H1 (cell line): Measurements from ENCODE around the gene PTPRO. TPM values are rescaled to one million over a fixed set of nuclear protein-coding genes. Genes with fewer than 3 reads are reported as not detected.

Source experiments
- CTCF ChIA-PET: fragments of 300-600 bp; sonication (Branson Sonifier 250); formaldehyde crosslinking; loops from one replicate; lab custom pipeline; 2021; ENCODE audit not compliant: partially characterized antibody; lab: Charles Lee
- POLR2A ChIA-PET: fragments of 300-600 bp; sonication (Branson Sonifier 250); formaldehyde crosslinking; loops from one replicate; lab custom pipeline; 2021; ENCODE audit warnings: inconsistent platforms; ENCODE audit not compliant: partially characterized antibody; lab: Charles Lee
- DNase-seq, 2 experiments: peaks; one replicate each; pipeline versions ENCODE4 v3.0.0 to v3.0.0-alpha.2; 2010 to 2022; ENCODE audit warnings: low spot score in 2 of 2, low read depth in 1 of 2, mixed read lengths in 1 of 2
- FAIRE-seq: peaks from 2 replicates; lab custom pipeline; 2011; peaks lifted over from hg19 to GRCh38; lab: Jason Lieb, UNC
- H2AFZ ChIP-seq: 2 replicates; pipeline ENCODE4 v1.8.1; 2012; ENCODE audit warnings: low read length, inconsistent platforms
- H2AK5ac ChIP-seq: 2 replicates; pipeline ENCODE4 v1.6.1; 2013; ENCODE audit warnings: low read depth, low read length
- H2BK120ac ChIP-seq: replicated peaks from 2 replicates; pipeline ENCODE3; 2013; ENCODE audit warnings: low read depth, low read length, inconsistent platforms
- H2BK12ac ChIP-seq: 2 replicates; pipeline ENCODE4 v1.6.1; 2013; ENCODE audit warnings: low read depth, low read length
- H2BK15ac ChIP-seq: 2 replicates; pipeline ENCODE4 v1.6.1; 2013; ENCODE audit warnings: low read length
- H2BK20ac ChIP-seq: 2 replicates; pipeline ENCODE4 v1.6.1; 2013; ENCODE audit warnings: low read length
- H2BK5ac ChIP-seq: 2 replicates; pipeline ENCODE4 v1.6.1; 2013; ENCODE audit warnings: low read depth, low read length
- H3K14ac ChIP-seq: 2 replicates; pipeline ENCODE4 v1.6.1; 2013; ENCODE audit warnings: inconsistent platforms; ENCODE audit not compliant: insufficient read length
- H3K18ac ChIP-seq: 2 replicates; pipeline ENCODE4 v1.6.1; 2013; ENCODE audit warnings: low read length; ENCODE audit errors: extremely low read depth
- H3K23ac ChIP-seq: 2 replicates; pipeline ENCODE4 v1.6.1; 2013; ENCODE audit warnings: inconsistent platforms; ENCODE audit not compliant: insufficient read length
- H3K23me2 ChIP-seq: 2 replicates; pipeline ENCODE4 v1.6.1; 2013; ENCODE audit warnings: low read depth, low read length
- H3K27ac ChIP-seq: 2 replicates; pipeline ENCODE4 v1.6.1; 2011; ENCODE audit warnings: low read depth, low read length, inconsistent platforms
- H3K27me3 ChIP-seq, 4 experiments: replicated peaks in 1 of 4; 1 replicate in 1 of 4; 2 replicates in 3 of 4; pipeline versions ENCODE4 v1.6.1 to v1.8.1; 2011 to 2013; ENCODE audit warnings: low read length in 3 of 4, mild to moderate bottlenecking in 3 of 4, inconsistent platforms in 2 of 4, mixed read lengths in 2 of 4, moderate library complexity in 1 of 4; ENCODE audit not compliant: control insufficient read depth in 3 of 4, insufficient read depth in 3 of 4; ENCODE audit errors: extremely low read depth in 1 of 4
- H3K36me3 ChIP-seq, 4 experiments: 2 replicates each; pipeline versions ENCODE4 v1.6.1 to v1.8.1; 2011 to 2013; ENCODE audit warnings: mild to moderate bottlenecking in 4 of 4, low read length in 3 of 4, moderate library complexity in 2 of 4, control low read depth in 1 of 4, inconsistent platforms in 1 of 4; ENCODE audit not compliant: insufficient read depth in 4 of 4, control insufficient read depth in 2 of 4
- H3K4ac ChIP-seq: replicated peaks from 2 replicates; pipeline ENCODE3; 2013; ENCODE audit warnings: low read length, low read depth, mixed read lengths, inconsistent platforms; ENCODE audit not compliant: insufficient read length
- H3K4me1 ChIP-seq, 4 experiments: replicated peaks in 1 of 4; 1 replicate in 1 of 4; 2 replicates in 3 of 4; pipeline versions ENCODE4 v1.6.1 to v1.8.1; 2011 to 2013; ENCODE audit warnings: low read length in 3 of 4, inconsistent platforms in 2 of 4, mixed read lengths in 1 of 4; ENCODE audit not compliant: insufficient read depth in 4 of 4, control insufficient read depth in 3 of 4
- H3K4me2 ChIP-seq, 2 experiments: 2 replicates each; pipeline versions ENCODE4 v1.6.1 to v1.8.1; 2011 to 2013; ENCODE audit warnings: low read depth in 2 of 2, low read length in 2 of 2, control low read depth in 1 of 2, inconsistent platforms in 1 of 2, mild to moderate bottlenecking in 1 of 2; ENCODE audit not compliant: insufficient read depth in 1 of 2
- H3K4me3 ChIP-seq, 4 experiments: fragments of 200-600, 300-600 bp in 1 of 4; sonication (generic), shearing (Covaris generic), sonication (Bioruptor Twin) in 1 of 4; 2 replicates each; pipeline versions ENCODE4 v1.5.1 to v1.8.1; 2011 to 2016; ENCODE audit warnings: low read length in 4 of 4, low read depth in 3 of 4, control low read depth in 2 of 4, inconsistent platforms in 2 of 4, mild to moderate bottlenecking in 2 of 4, mixed read lengths in 1 of 4, moderate library complexity in 1 of 4; ENCODE audit not compliant: insufficient read depth in 2 of 4; ENCODE audit errors: extremely low read depth in 1 of 4
- H3K56ac ChIP-seq: replicated peaks from 2 replicates; pipeline ENCODE3; 2013; ENCODE audit warnings: low read depth, mild to moderate bottlenecking, mixed read lengths, low read length, inconsistent platforms; ENCODE audit not compliant: insufficient read length
- H3K79me1 ChIP-seq: 2 replicates; pipeline ENCODE4 v1.6.1; 2013; ENCODE audit warnings: low read depth, low read length, control low read depth
- H3K79me2 ChIP-seq, 2 experiments: 2 replicates each; pipeline versions ENCODE4 v1.6.1 to v1.8.1; 2012 to 2013; ENCODE audit warnings: low read length in 2 of 2, mild to moderate bottlenecking in 2 of 2, inconsistent platforms in 1 of 2; ENCODE audit not compliant: insufficient read depth in 2 of 2, control insufficient read depth in 1 of 2
- H3K9ac ChIP-seq, 4 experiments: replicated peaks in 1 of 4; 1 replicate in 1 of 4; 2 replicates in 3 of 4; pipeline versions ENCODE4 v1.6.1 to v1.8.1; 2011 to 2013; ENCODE audit warnings: low read depth in 3 of 4, low read length in 3 of 4, control low read depth in 2 of 4, mild to moderate bottlenecking in 2 of 4, moderate library complexity in 2 of 4, inconsistent platforms in 1 of 4; ENCODE audit errors: extremely low read depth in 1 of 4
- H3K9me3 ChIP-seq, 2 experiments: 2 replicates each; pipeline versions ENCODE4 v1.6.1 to v1.8.1; 2012 to 2013; ENCODE audit warnings: mild to moderate bottlenecking in 2 of 2, moderate library complexity in 2 of 2, control low read depth in 1 of 2, inconsistent platforms in 1 of 2, low read depth in 1 of 2, low read length in 1 of 2, mixed read lengths in 1 of 2; ENCODE audit not compliant: insufficient read depth in 2 of 2
- H4K20me1 ChIP-seq, 2 experiments: replicated peaks in 1 of 2; 2 replicates each; pipeline versions ENCODE3 to v1.8.1; 2011 to 2013; ENCODE audit warnings: inconsistent platforms in 2 of 2, low read length in 2 of 2, mild to moderate bottlenecking in 1 of 2; ENCODE audit not compliant: insufficient read depth in 2 of 2, control insufficient read depth in 1 of 2
- H4K5ac ChIP-seq: 2 replicates; pipeline ENCODE4 v1.6.1; 2013; ENCODE audit warnings: low read length, low read depth, mixed read lengths, inconsistent platforms; ENCODE audit not compliant: insufficient read length
- H4K8ac ChIP-seq: 2 replicates; pipeline ENCODE4 v1.8.0; 2013; ENCODE audit warnings: mild to moderate bottlenecking, moderate library complexity, low read length, inconsistent platforms; ENCODE audit not compliant: insufficient read depth; ENCODE audit errors: extremely low read depth
- H4K91ac ChIP-seq: replicated peaks from 2 replicates; pipeline ENCODE3; 2013; ENCODE audit warnings: low read length, mixed read lengths, inconsistent platforms; ENCODE audit not compliant: insufficient read length
- CBX8 ChIP-seq: fragments of 300-800, 300-1000 bp; sonication (generic); IDR thresholded peaks from 2 replicates; pipeline ENCODE4 v1.7.1; 2016; ENCODE audit warnings: low read depth, low read length, borderline replicate concordance
- CREB1 ChIP-seq: IDR thresholded peaks from 2 replicates; pipeline ENCODE4 v1.6.1; 2012; ENCODE audit warnings: inconsistent platforms
- CTBP2 ChIP-seq: IDR thresholded peaks from 2 replicates; pipeline ENCODE4 v1.7.0; 2011; ENCODE audit warnings: borderline replicate concordance, mild to moderate bottlenecking, moderate library complexity, mixed read lengths, low read length; ENCODE audit not compliant: insufficient read depth, insufficient read length
- EP300 ChIP-seq, 2 experiments: IDR thresholded peaks; 1 replicate in 1 of 2; 2 replicates in 1 of 2; pipeline ENCODE4 v1.6.1; 2011 to 2012; ENCODE audit warnings: low read depth in 2 of 2, low read length in 2 of 2, mild to moderate bottlenecking in 2 of 2, borderline replicate concordance in 1 of 2, inconsistent platforms in 1 of 2, moderate library complexity in 1 of 2
- KDM5A ChIP-seq: fragments of 200-600 bp; IDR thresholded peaks from 2 replicates; pipeline ENCODE4 v1.7.1; 2012; ENCODE audit warnings: mild to moderate bottlenecking, low read length, inconsistent platforms, mixed read lengths
- SIRT6 ChIP-seq: IDR thresholded peaks from one replicate; pipeline ENCODE4 v1.7.1; 2012; ENCODE audit warnings: low read length, inconsistent platforms
- SUZ12 ChIP-seq: fragments of 200-600 bp; sonication (generic); IDR thresholded peaks from 2 replicates; pipeline ENCODE4 v1.6.1; 2012; ENCODE audit warnings: mild to moderate bottlenecking, inconsistent platforms, low read length, moderate library complexity, mixed read lengths
- YY1 ChIP-seq: IDR thresholded peaks from 2 replicates; pipeline ENCODE4 v1.6.1; 2011; ENCODE audit warnings: low read depth, mild to moderate bottlenecking, low read length
- WGBS, 2 experiments: shearing (Covaris generic) in 1 of 2; methylation state at CpG; one replicate each; pipeline versions ENCODE4 v1.1.6 to v1.1.7; 2013 to 2015; ENCODE audit warnings: low lambda C conversion rate in 2 of 2, mixed read lengths in 2 of 2, inconsistent platforms in 1 of 2, low coverage in 1 of 2, missing lambda C conversion rate in 1 of 2; ENCODE audit not compliant: insufficient replicate concordance in 2 of 2, insufficient coverage in 1 of 2, insufficient read length in 1 of 2; ENCODE audit errors: extremely low coverage in 1 of 2, missing lambda C conversion rate in 1 of 2; 5-methylcytosine and 5-hydroxymethylcytosine counted together
- polyA plus RNA-seq, 7 experiments: library from polyadenylated mRNA; depleted of rRNA in 3 of 7; stranded (reverse) in 5 of 7; unstranded in 2 of 7; fragments of >200 nt in 5 of 7; fragments of 200-250 nt in 2 of 7; gene quantifications; 1 replicate in 5 of 7; 2 replicates in 1 of 7; 4 replicates in 1 of 7; pipeline versions ENCODE4 v1.2.1 to v1.2.3, GENCODE V29; 2011 to 2013; ENCODE audit warnings: missing spikeins in 2 of 7, mixed read lengths in 2 of 7
- total RNA-seq: library from RNA; stranded (reverse); fragmentation: NEBNext Ultra II Directional; extraction: Animal tissue kit (Norgen Biotek cat#: 25700); gene quantifications from 2 replicates; pipeline ENCODE4 v1.2.1, GENCODE V29; 2021

Gene PTPRO
- total and polyA plus RNA-seq, 2 of the 8 experiments (the other 6 are each of a cell fraction or from before 2014, with no cell fraction given), result 0.73 to 1.7 TPM

DNA sequence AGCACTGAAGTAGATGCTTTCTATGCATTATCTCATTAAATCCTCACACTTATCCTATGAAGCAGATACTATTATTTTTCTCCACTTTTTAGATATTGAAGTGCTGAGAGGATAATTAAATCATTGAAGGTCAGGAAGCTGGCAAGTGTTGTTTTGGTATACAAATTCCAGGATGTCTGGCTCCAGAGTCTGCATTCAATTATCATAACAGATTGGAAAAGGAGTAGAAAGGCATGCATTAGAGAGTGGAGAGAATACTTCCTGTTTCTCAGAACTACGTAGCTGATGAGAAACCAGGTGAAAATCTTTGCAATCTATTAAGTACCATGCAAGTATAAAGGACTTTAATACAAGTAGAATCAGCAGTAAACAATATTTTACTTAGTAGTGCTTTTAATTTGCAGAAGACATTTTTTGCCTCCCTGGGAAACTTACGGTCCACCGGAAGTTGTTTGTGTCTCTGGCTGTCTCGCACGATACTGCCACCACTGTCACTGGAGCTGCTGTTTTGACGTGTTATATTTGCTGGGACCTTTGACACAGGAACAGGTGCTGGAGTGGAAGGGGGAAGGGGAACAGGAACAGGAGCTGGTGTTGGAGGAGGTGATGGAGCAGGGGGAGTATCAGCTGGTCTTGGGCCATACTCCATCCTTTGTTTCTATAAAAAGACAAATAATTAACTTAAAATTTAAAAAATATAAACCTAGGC is 308.9 kb downstream of the PTPRO start:
- Histone ChIP-seq H2AFZ (no peak overlapping the region), H3K9me3 (no peaks in the 10 kb centered on the region), H3K27me3 (no peaks in the 10 kb centered on the region), H4K5ac (no peak overlapping the region), H3K23ac (no peak overlapping the region), H3K14ac (no peak overlapping the region), H2BK20ac (no peak overlapping the region), H2BK15ac (no peak overlapping the region), H3K4me3 (no peak overlapping the region), H4K8ac (no peak overlapping the region), H3K18ac (no peak overlapping the region), H3K79me2 (no peaks in the 10 kb centered on the region), H3K27ac (no peak overlapping the region), H3K79me1 (no peaks in the 10 kb centered on the region), H3K4ac (no peak overlapping the region), H3K36me3 (no peaks in the 10 kb centered on the region), H3K56ac (no peak overlapping the region), H3K4me1 (no peaks in the 10 kb centered on the region), H4K20me1 (no peaks in the 10 kb centered on the region), H4K91ac (peak overlapping the region; percentile 42), H2BK12ac (no peak overlapping the region), H2AK5ac (no peak overlapping the region), H2BK120ac (no peak overlapping the region), H3K4me2 (no peak overlapping the region), H3K23me2 (no peaks in the 10 kb centered on the region; the same call in 1 of the 2 replicates), H3K9ac (no peak overlapping the region), H2BK5ac (no peak overlapping the region)
- TF ChIP-seq KDM5A (no peak), CBX8 (no peak), SIRT6 (no peak), EP300 (IDR thresholded peaks at IDR 0.05; ENCODE audit: borderline replicate concordance in 1 of 2, low read depth in 2 of 2, low read length in 2 of 2) (no peak), CREB1 (no peak), YY1 (no peak), CTBP2 (no peak), SUZ12 (no peak)
- FAIRE-seq, result no peak
- POLR2A ChIA-PET, result no interaction called here
- DNase-seq, result no peak
- 90% methylated on average over 6 of the region's 6 CpGs; no CpG with 5 or more reads in 1 of the 2 experiments for WGBS, 2 experiments
- CTCF ChIA-PET, result no interaction called here
